Measurements from ENCODE around the gene HIRA. TPM values are rescaled to one million over a fixed set of nuclear protein-coding genes. Genes with fewer than 3 reads are reported as not detected.

Gene HIRA, protein sequence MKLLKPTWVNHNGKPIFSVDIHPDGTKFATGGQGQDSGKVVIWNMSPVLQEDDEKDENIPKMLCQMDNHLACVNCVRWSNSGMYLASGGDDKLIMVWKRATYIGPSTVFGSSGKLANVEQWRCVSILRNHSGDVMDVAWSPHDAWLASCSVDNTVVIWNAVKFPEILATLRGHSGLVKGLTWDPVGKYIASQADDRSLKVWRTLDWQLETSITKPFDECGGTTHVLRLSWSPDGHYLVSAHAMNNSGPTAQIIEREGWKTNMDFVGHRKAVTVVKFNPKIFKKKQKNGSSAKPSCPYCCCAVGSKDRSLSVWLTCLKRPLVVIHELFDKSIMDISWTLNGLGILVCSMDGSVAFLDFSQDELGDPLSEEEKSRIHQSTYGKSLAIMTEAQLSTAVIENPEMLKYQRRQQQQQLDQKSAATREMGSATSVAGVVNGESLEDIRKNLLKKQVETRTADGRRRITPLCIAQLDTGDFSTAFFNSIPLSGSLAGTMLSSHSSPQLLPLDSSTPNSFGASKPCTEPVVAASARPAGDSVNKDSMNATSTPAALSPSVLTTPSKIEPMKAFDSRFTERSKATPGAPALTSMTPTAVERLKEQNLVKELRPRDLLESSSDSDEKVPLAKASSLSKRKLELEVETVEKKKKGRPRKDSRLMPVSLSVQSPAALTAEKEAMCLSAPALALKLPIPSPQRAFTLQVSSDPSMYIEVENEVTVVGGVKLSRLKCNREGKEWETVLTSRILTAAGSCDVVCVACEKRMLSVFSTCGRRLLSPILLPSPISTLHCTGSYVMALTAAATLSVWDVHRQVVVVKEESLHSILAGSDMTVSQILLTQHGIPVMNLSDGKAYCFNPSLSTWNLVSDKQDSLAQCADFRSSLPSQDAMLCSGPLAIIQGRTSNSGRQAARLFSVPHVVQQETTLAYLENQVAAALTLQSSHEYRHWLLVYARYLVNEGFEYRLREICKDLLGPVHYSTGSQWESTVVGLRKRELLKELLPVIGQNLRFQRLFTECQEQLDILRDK
- total RNA-seq = 10 to 100 TPM; 40.7 to 43.7 TPM

DNA sequence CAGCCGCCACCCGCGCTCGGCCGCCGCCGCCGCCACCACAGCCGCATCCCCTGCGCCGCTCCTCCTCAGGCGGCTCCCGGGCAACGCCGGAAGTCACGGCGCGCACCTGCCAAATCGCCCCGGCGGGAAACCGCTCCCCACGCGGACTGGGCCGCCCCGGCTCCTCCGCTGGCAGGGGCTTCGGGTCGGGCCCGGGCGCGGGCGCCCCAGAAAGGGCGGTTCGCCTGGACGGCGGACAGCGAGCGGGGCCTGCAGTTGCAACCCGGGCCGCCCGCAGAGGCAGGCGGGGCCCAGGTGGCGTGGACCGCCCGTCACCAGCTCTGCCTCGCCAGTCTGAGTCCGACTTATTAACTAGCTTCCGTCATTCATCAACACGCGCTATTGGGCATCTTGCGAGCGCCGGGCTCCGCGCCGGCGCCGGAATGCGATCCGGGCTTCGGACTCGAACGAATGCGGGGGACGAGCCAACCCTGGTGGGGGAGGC is at the start of gene HIRA:
TSS of gene HIRA (minus strand) at position 85 of the 484 bp plus-strand sequence. CDS start 257 bp downstream, outside the sequence.

DNA sequence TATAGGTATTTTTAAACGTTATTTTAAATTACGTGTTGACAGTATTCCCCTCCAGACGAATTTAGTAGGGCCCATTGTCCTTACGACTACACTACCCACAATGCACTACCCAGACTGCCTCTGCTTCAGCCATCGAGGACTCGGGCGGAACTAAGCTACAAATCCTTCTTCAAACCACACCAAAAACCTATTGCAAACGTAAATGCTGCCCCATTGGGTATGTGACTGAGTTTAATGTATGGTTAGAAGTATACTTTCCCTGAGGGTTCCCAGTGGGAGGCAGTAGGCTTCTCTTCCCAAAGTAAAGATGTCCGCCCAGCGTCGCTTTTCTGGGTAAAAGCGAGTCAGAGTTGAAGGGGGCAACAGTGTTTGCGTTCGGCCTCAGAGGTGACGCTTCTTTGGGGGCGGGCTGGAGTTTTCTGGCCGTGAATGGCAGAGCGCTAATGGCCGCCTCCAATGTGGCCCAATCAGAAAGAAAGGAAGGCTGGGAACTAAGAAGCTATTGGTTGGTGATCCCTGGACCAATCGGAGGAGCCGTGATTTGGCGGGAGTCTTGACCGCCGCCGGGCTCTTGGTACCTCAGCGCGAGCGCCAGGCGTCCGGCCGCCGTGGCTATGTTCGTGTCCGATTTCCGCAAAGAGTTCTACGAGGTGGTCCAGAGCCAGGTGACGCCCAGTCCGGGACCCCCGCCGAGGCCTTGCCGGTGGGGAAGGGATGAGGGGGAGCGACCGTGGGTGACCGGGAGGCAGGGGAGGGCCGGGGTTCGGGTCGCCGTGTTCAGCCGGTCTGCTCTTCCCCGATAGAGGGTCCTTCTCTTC is 48.0 kb upstream of the HIRA start, which contains the start of gene CDC45:
TSS of gene CDC45 (plus strand) at position 566 of the 818 bp plus-strand sequence. CDS start at position 615, 49 bp downstream.

DNA sequence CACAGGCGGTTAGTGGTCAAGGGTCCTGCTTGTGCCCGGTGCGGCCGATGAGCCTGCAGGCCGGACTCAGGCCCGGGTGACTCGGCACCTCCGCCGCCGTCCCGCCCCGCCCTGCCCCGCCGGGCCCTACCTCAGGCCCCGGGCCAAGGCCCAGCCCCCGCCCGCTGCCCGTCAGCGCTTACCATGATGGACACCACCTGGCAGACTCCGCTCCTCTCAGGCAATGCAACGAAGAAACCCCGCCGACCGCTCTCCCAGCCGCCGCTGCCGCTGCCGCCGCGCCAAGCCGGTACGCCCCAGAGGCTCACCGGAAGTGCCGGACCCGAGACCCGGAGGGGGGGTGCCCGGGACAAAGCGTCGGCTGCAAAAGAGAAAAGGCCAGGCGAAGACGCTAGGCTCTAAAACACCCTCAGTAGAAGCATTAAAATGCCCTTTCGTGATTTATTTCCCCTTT is 47.4 kb upstream of the HIRA start, which contains the start of gene UFD1:
TSS of gene UFD1 (minus strand) at position 293 of the 454 bp plus-strand sequence. CDS start at position 185, 108 bp downstream.

DNA sequence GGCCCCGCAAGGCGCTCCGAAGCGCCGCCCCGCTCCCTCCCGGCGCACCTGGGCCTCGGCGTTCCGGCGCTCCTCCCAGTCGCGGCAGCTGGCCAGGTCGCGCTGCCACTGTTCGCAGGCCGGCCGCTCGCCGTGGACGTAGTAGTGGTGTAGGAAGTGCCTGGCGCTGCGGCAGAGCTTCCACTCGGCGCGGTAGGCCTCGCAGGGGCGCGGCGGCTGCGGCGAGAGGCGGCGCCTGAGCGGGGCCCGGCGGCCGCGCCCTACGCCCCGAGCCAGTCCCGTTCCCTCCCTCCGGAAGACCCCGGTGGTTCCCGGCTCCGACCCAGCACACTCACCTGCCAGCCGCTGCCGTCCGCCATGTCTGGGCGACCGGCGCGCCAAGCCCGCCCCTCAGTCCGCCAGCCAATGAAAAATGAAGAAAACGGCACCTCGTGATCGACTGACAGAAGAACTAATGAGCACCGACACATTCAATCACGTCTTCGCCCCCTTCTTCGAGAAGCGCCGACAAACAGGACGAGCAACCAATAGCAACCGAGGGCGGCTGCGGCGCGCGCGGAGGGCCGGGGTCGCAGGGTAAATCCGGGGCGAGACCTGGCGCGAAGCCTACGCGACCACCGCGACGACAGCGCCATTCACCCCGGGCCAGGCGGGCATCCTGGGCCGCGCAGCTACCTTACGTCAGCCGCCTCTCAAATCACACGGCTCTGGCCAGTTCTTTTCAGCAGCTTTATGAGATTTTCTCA is 16.0 kb upstream of the HIRA start, which contains the start of gene C22orf39:
TSS of gene C22orf39 (minus strand) at position 382 of the 746 bp plus-strand sequence. CDS start at position 359, 23 bp downstream.

DNA sequence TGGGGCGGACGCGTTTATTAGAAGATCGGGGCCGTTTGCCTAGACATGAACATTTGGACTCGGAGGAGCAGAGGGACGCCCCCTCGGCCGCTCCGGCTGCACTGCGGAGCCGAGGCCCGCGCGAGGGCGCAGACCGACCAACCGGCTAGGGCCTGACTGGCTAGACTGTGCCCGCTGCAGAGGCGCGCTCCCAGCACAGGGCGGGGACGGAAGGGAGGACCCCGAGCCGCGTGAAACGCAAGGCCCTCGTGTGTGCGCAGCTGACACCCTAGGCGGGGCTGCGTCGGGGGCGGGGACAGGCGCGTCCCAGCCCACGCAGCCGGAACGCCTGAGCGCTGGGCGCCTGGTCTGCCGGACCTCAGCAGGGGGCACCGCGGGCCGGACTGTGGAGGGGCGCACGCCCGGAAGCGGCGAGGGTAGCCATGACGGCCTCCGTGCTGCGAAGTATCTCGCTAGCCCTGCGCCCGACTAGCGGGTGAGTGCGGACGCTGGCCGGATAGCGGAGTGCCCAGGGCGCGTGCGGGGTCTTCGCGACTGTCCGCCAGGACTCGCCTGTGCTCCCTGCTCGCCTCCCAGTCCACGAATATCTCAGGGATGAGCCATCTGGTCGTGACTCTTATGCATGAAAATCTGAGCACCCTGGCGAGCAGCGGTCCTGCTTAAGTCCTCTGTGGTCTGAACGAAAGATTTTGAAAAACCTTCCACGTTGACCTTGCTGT is 759 bp upstream of the HIRA start, which contains the start of gene MRPL40:
TSS of gene MRPL40 (plus strand) at position 413 of the 719 bp plus-strand sequence. CDS start at position 423, 10 bp downstream.

DNA sequence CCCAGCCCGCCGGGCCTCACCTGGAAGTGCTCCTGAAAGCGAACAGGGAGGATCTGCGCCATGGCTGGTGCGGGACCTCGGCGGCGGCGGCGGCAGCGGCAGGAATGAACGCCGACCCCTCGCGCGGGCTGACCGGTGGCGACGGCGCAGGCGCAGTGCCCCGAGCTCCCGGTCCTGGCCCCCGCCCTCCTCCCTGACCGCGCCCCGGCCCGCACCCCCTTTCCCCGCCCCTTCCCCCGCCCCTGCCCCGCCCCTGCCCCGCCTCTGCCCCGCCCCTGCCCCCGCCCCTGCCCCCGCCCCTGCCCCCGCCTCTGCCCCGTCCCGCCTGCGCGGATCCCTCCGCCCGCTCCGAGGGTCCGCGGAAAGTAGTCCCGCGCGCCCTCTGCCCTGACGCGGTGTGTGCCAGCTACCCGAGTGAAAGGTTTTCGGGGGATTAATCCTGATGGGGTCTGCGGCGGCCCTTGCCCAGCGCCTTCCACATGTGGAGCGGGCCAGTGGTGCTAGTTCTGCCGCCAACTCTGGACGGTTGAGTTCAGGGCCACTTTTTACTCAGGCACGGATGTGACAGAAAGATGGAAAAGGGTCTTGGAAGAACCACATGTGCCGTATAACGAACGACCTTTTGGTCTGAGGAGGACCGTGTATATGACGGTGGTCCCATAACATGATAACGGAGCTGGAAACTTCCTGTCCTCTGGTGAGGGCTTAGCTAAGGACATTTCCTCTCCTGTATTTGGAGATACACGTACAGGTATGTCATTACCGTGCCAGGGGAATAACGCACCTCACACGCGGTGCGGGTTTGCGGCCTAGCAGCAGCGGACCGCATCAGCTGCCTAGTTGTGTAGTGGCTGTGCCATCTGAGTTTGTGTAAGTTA is 139.7 kb downstream of the HIRA start, which contains the start of gene CLTCL1:
TSS of gene CLTCL1 (minus strand) at position 140 of the 878 bp plus-strand sequence. CDS start at position 62, 78 bp downstream.

Other genes starting within 250 kb of the HIRA start
- gene CLTCL1, start 140.0 kb downstream of the HIRA start, total RNA-seq = 1 to 10 TPM in 1 of 2 experiments, under 1 TPM in 1; 0.68 to 1.4 TPM
- gene MRPL40, start 812 bp upstream of the HIRA start, total RNA-seq = 10 to 100 TPM; 18.9 to 22.6 TPM
- gene C22orf39, start 16.0 kb upstream of the HIRA start, total RNA-seq = 10 to 100 TPM; 35.5 to 35.6 TPM
- 10 to 100 TPM; 58.7 to 63.8 TPM for gene UFD1, start 47.5 kb upstream of the HIRA start, total RNA-seq
- gene CDC45, start 48.2 kb upstream of the HIRA start, total RNA-seq = 10 to 100 TPM; 47.1 to 47.9 TPM
- gene CLDN5, start 92.7 kb upstream of the HIRA start, total RNA-seq = 1 to 10 TPM; 4.8 to 4.9 TPM

Measured in activated naive CD4-positive, alpha-beta T cell treated with anti-CD3 and anti-CD28 coated beads, Interleukin-2, amount 10 ng/mL, durations not matched to agents 5 hours and 36 hours (primary cell).